Endothelial cell of umbilical vein (primary cell): ENCODE data around the gene GPX5. TPM values are rescaled to one million over a fixed set of nuclear protein-coding genes. Genes with fewer than 3 reads are reported as not detected.

Experiments
- BruUV-seq: library from RNA; stranded (reverse); fragments of 400-500 nt; replicated peaks from 2 replicates; lab custom pipeline; 2021; lab: Mats Ljungman, UMichigan
- CTCF ChIA-PET: fragments of 300-600, 350-600 bp; sonication (Branson Sonifier 250); formaldehyde crosslinking; loops from one replicate; lab custom pipeline; 2021; ENCODE audit warnings: antibody characterized with exemption, inconsistent platforms; lab: Charles Lee
- POLR2A ChIA-PET: fragments of 300-600, 350-600 bp; sonication (Branson Sonifier 250); formaldehyde crosslinking; loops from one replicate; lab custom pipeline; 2021; ENCODE audit warnings: antibody characterized with exemption, inconsistent platforms; lab: Charles Lee
- DNase-seq: peaks from one replicate; pipeline ENCODE4 v3.0.0-alpha.2; 2011; ENCODE audit warnings: low read depth, low spot score
- FAIRE-seq: peaks from 2 replicates; lab custom pipeline; 2011; peaks lifted over from hg19 to GRCh38; lab: Jason Lieb, UNC
- H2AFZ ChIP-seq: 2 replicates; pipeline ENCODE4 v1.6.0; 2012; ENCODE audit warnings: low read depth, low read length, control low read depth, inconsistent platforms
- H3K27ac ChIP-seq: 2 replicates; pipeline ENCODE4 v1.5.1; 2011; ENCODE audit warnings: low read depth, mild to moderate bottlenecking, control low read depth, low read length, moderate library complexity; ENCODE audit not compliant: insufficient read depth
- H3K27me3 ChIP-seq, 2 experiments: 2 replicates each; pipeline versions ENCODE4 v1.6.0 to v1.6.1; 2011; ENCODE audit warnings: low read length in 2 of 2, mixed read lengths in 1 of 2; ENCODE audit not compliant: control insufficient read depth in 2 of 2, insufficient read depth in 2 of 2
- H3K36me3 ChIP-seq, 2 experiments: 2 replicates in 1 of 2; 3 replicates in 1 of 2; pipeline ENCODE4 v1.5.1; 2011; ENCODE audit warnings: low read length in 2 of 2, mild to moderate bottlenecking in 1 of 2, moderate library complexity in 1 of 2; ENCODE audit not compliant: control insufficient read depth in 2 of 2, insufficient read depth in 2 of 2; ENCODE audit errors: extremely low read depth in 1 of 2
- H3K4me1 ChIP-seq: 3 replicates; pipeline ENCODE4 v1.5.1; 2011; ENCODE audit warnings: mild to moderate bottlenecking, low read length; ENCODE audit not compliant: control insufficient read depth, insufficient read depth; ENCODE audit errors: extremely low read depth
- H3K4me2 ChIP-seq: 2 replicates; pipeline ENCODE4 v1.6.1; 2011; ENCODE audit warnings: low read length, control low read depth, mixed read lengths; ENCODE audit not compliant: insufficient read depth
- H3K4me3 ChIP-seq, 3 experiments: fragments of 200-600 bp in 1 of 3; sonication (generic), shearing (Covaris generic) in 1 of 3; replicated peaks in 1 of 3; 2 replicates each; pipeline ENCODE4 v1.5.1; 2011 to 2016; ENCODE audit warnings: control low read depth in 3 of 3, low read length in 3 of 3, mild to moderate bottlenecking in 2 of 3, inconsistent platforms in 1 of 3, low read depth in 1 of 3, moderate library complexity in 1 of 3; ENCODE audit not compliant: insufficient read depth in 1 of 3
- H3K79me2 ChIP-seq: 2 replicates; pipeline ENCODE4 v1.6.0; 2012; ENCODE audit warnings: low read length, inconsistent platforms; ENCODE audit not compliant: control insufficient read depth, insufficient read depth
- H3K9ac ChIP-seq: replicated peaks from 2 replicates; pipeline ENCODE3; 2011; ENCODE audit warnings: low read length, control low read depth; ENCODE audit not compliant: insufficient read depth; ENCODE audit errors: extremely low read depth
- H3K9me1 ChIP-seq: replicated peaks from 3 replicates; pipeline ENCODE4 v1.6.0; 2011; ENCODE audit warnings: mild to moderate bottlenecking, low read length; ENCODE audit not compliant: control insufficient read depth, insufficient read depth; ENCODE audit errors: extremely low read depth
- H3K9me3 ChIP-seq: replicated peaks from 2 replicates; pipeline ENCODE4 v1.5.1; 2012; ENCODE audit warnings: low read length, inconsistent platforms; ENCODE audit not compliant: control insufficient read depth, insufficient read depth
- H4K20me1 ChIP-seq: replicated peaks from 2 replicates; pipeline ENCODE3; 2011; ENCODE audit warnings: mild to moderate bottlenecking, low read length; ENCODE audit not compliant: control insufficient read depth, insufficient read depth; ENCODE audit errors: extremely low read depth
- EZH2 ChIP-seq: IDR thresholded peaks from 2 replicates; pipeline ENCODE4 v1.6.1; 2012; ENCODE audit warnings: borderline replicate concordance, low read depth, mild to moderate bottlenecking, moderate library complexity, low read length, inconsistent platforms; ENCODE audit not compliant: severe bottlenecking
- MYC ChIP-seq: IDR thresholded peaks from one replicate; pipeline ENCODE4 v1.6.1; 2011; ENCODE audit warnings: mild to moderate bottlenecking, low read depth, low read length
- POLR2AphosphoS5 ChIP-seq: IDR thresholded peaks from 2 replicates; pipeline ENCODE4 v1.6.1; 2012; ENCODE audit warnings: low read depth, mild to moderate bottlenecking, control low read depth, low read length, moderate library complexity; ENCODE audit not compliant: insufficient read depth
- dilution Hi-C: fragments of 300-500 bp; cut with MboI; formaldehyde crosslinking; loops from one replicate; pipeline ENCODE4 v1.15.0; 2019; ENCODE audit warnings: low sequenced_read_pairs; ENCODE audit not compliant: extremely low pct_ligation_motif_present
- intact Hi-C: fragments of 100-400 bp; cut with micrococcal nuclease; formaldehyde crosslinking; loops from one replicate; pipeline ENCODE4 v1.10.0; 2022
- polyA plus RNA-seq, 4 experiments: library from polyadenylated mRNA; depleted of rRNA in 3 of 4; stranded (reverse) in 3 of 4; unstranded in 1 of 4; fragments of >200 nt; gene quantifications; 2 replicates each; pipeline versions ENCODE4 v1.2.1 to v1.2.3, GENCODE V29; 2011 to 2012; ENCODE audit warnings: missing spikeins in 1 of 4
- total RNA-seq: library from RNA; stranded (reverse); gene quantifications from 2 replicates; pipeline ENCODE4 v1.2.3, GENCODE V29; 2021
- TF ChIP-seq, protein P1 (sequence below): IDR thresholded peaks from 2 replicates; pipeline ENCODE4 v1.6.1; 2011; ENCODE audit not compliant: insufficient read depth, insufficient read length

Gene GPX5
- total and polyA plus RNA-seq, 2 donors (not counting 3 experiments of a cell fraction or from before 2014, with no cell fraction given): not detected

GRCh38 chr6:28490205-28490890 is 35.3 kb upstream of the GPX5 start:
- DNase-seq (no peak), FAIRE-seq (no peak)
- BruUV-seq: no TSS peak
- H4K20me1 ChIP-seq: no peaks in the 10 kb centered on the region
- dilution Hi-C loops (no loop called here), intact Hi-C loops (no loop called here)
- TF ChIP-seq POLR2AphosphoS5: no peak
- no peak for TF ChIP-seq MYC
- TF ChIP-seq EZH2: no peak
- H3K27ac ChIP-seq: no peak overlapping the region
- no peaks in the 10 kb centered on the region for H3K36me3 ChIP-seq
- no peaks in the 10 kb centered on the region for H3K9me3 ChIP-seq
- CTCF ChIA-PET: no interaction called here
- H3K79me2 ChIP-seq: no peaks in the 10 kb centered on the region
- H3K4me1 ChIP-seq: peaks cover 6% of the 10 kb centered on the region
- peak overlapping the region; percentile 98 for H3K4me2 ChIP-seq
- H3K4me3 ChIP-seq: peak overlapping the region; percentile 48 to 97 (median 82)
- peak overlapping the region; percentile 19 for H3K9ac ChIP-seq
- POLR2A ChIA-PET: no interaction called here
- no peaks in the 10 kb centered on the region for H3K9me1 ChIP-seq
- H2AFZ ChIP-seq: peak overlapping the region; percentile 95
- H3K27me3 ChIP-seq: peaks cover 5 to 10% of the 10 kb centered on the region in 2 experiments

GRCh38 chr6:28491984-28492317 is 33.7 kb upstream of the GPX5 start:
- no peaks in the 10 kb centered on the region for H3K79me2 ChIP-seq
- no peak overlapping the region for H3K9ac ChIP-seq
- no peak overlapping the region for H2AFZ ChIP-seq
- no peaks in the 10 kb centered on the region for H3K9me1 ChIP-seq
- no peaks in the 10 kb centered on the region for H3K36me3 ChIP-seq
- H3K4me1 ChIP-seq: peaks cover 6% of the 10 kb centered on the region
- DNase-seq: no peak
- H3K4me2 ChIP-seq: no peak overlapping the region
- dilution Hi-C loops: no loop called here
- H3K9me3 ChIP-seq: no peaks in the 10 kb centered on the region
- ChIA-PET CTCF (no interaction called here), POLR2A (no interaction called here)
- BruUV-seq: no TSS peak
- peaks cover 3 to 10% of the 10 kb centered on the region in 2 experiments for H3K27me3 ChIP-seq
- H4K20me1 ChIP-seq: no peaks in the 10 kb centered on the region
- TF ChIP-seq, protein P1, sequence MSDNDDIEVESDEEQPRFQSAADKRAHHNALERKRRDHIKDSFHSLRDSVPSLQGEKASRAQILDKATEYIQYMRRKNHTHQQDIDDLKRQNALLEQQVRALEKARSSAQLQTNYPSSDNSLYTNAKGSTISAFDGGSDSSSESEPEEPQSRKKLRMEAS: no peak
- H3K27ac ChIP-seq: no peak overlapping the region
- H3K4me3 ChIP-seq: no peak overlapping the region
- intact Hi-C loops: no loop called here
- no peak for FAIRE-seq
